Raji (cell line): ENCODE results near the gene ITPKC.

Experiments used
- POLR2A ChIP-seq: IDR thresholded peaks from 2 replicates; pipeline ENCODE4 v1.6.1; 2011; ENCODE audit warnings: low read depth, low read length, control low read depth; ENCODE audit not compliant: insufficient read depth

The ITPKC gene

GRCh38 chr19:40756502-40757110, 39.7 kb downstream of the ITPKC start:
- TF ChIP-seq POLR2A: no peak

DNA sequence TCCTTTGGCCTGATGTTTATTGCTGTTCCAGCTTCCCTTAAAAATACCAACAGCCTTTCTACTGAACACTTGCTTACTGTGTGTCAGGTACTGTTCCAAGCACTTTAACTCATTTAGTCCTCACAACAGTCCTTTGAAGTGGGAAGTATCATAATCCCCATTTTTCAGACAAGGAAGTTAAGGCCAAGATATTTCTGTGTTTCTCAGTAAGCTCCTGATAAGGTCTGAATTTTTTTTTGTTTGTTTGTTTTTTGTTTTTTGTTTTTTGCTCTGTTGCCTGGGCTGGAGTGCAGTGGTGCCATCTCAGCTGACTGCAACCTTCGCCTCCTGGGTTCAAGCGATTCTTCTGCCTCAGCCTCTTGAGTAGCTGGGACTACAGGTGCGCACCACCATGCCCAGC, 41.6 kb downstream of the ITPKC start:
- no peak for TF ChIP-seq POLR2A

- no peak for TF ChIP-seq POLR2A
Observed at GRCh38 chr19:40759352-40759751, 42.4 kb downstream of the ITPKC start.

DNA sequence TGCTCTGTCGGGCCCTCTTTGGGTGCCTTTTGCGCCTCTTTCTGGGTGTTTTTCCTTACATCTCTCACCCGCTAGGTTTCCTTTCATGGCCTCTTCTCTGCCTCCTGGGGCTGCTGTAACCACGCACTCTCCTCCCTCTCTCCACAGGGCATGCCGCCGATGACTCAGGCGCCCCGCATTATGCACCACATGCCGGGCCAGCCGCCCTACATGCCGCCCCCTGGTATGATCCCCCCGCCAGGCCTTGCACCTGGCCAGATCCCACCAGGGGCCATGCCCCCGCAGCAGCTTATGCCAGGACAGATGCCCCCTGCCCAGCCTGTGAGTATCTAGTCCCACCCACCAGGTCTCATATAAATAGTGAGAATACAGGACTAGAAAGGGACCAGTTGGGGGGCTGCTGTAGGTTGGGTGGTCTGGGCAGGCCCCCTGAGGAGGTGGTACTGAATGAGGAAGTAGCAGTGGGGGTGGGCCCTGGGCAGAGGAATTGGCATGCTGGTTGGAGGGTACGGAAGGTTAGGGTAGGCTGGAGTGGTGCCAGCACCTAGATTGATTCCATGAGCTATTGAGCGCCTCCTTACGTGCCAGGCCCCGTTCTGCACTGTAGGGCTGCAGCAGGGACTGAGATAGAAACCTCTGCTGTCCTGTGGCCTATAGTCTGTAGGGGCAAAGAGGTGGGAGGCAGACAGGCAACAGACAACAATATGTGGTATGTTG, 46.0 kb downstream of the ITPKC start:
- no peak for TF ChIP-seq POLR2A

- no peak for TF ChIP-seq POLR2A
Observed at GRCh38 chr19:40763526-40763925, 46.6 kb downstream of the ITPKC start.

DNA sequence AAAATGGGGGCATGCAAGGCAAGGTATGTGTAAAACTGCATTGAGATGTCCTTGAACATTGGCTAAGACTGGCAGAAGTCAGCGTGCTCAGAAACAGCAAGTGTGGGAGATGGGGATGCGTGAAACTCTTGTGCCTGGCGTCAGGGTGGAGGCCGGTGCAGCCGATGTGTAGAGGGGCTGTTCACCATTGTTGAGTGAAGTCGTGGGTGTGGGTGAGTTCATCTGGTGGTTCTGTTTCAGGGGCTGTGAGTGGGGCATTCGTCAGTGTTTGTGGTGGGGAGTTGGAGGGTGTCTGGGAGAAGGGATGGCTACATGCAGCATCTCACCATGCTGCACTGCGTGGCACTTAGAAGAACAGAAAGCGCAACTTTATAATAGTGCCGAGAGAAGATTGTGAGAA, 47.1 kb downstream of the ITPKC start:
- no peak for TF ChIP-seq POLR2A

DNA sequence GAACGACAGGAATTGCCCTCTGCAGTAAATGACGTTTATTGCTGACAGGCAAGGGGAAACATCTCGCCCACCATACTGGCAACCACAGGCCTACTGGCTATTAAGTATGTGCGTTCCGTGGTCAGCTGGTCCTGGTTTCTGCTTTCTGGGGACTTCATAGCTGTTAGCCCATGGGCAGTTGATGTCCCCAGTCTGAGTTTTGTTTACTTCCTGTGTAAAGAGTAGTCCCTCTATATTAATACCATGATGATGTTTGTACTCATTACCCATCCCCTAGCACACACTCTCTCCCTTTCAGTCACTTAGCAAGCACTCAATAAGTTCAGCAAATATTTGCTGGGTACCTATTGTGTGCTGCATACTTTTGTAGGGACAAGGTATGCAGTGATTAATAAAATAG, 52.0 kb downstream of the ITPKC start:
- no peak for TF ChIP-seq POLR2A

GRCh38 chr19:40774916-40775631, 58.2 kb downstream of the ITPKC start, which contains the start of gene MIA:
TSS of gene MIA (plus strand) at chr19:40775521. CDS start at chr19:40775543, 22 bp downstream.
- no peak for TF ChIP-seq POLR2A

DNA sequence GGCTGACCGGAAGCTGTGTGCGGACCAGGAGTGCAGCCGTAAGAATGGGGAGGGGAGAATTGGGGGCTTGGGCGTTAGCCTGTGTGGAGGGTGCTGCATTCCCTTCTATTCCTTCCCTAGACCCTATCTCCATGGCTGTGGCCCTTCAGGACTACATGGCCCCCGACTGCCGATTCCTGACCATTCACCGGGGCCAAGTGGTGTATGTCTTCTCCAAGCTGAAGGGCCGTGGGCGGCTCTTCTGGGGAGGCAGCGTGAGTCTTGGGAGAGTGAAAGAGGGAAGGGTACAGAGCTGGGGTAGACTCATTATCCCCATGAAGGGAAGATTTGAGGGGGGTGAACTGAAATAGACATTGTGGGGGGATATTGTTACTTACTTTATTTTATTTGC, 58.7 kb downstream of the ITPKC start:
- no peak for TF ChIP-seq POLR2A

DNA sequence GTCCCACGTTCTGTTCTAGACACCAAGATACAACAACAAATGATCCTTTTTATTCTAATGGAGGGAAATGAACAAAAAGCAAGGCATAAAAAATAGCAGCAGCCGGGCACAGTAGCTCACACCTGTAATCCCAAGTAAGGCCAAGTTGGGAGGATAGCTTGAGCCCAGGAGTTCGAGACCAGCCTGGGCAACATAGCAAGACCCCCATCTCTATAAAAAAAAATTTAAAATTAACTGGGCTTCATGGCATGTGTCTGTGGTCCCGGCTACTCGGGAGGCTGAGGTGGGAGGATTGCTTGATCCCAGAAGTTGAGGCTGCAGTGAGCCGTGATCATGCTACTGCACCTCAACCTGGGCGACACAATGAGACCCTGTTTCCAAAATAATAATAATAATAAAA, 59.5 kb downstream of the ITPKC start:
- no peak for TF ChIP-seq POLR2A

DNA sequence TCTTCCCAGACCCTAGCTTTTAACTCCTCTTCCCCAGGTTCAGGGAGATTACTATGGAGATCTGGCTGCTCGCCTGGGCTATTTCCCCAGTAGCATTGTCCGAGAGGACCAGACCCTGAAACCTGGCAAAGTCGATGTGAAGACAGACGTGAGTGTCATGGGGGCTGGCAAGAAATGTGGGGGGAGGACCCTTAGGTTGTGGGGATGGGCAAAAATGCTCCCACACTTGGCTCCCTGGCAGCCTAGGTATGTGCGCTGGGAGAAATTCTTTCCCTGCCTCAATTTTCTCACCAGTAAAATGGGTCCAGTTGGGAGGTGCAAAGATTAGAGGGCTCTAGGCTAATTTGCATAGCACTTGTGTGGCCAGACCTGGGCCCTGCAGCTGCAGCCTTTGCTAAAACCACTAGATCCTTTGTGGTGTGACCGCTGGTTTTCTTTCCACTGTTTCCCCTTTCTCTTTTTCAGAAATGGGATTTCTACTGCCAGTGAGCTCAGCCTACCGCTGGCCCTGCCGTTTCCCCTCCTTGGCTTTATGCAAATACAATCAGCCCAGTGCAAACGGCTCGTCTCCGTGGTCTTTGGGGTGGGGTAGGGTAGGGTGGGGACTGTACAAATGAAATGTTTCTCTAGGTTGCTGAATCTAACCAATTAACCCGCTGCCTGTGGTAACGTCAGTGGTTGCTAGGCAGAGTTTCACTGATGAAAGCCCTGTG, 60.2 kb downstream of the ITPKC start:
- no peak; the same call in 1 of the 2 replicates for TF ChIP-seq POLR2A

DNA sequence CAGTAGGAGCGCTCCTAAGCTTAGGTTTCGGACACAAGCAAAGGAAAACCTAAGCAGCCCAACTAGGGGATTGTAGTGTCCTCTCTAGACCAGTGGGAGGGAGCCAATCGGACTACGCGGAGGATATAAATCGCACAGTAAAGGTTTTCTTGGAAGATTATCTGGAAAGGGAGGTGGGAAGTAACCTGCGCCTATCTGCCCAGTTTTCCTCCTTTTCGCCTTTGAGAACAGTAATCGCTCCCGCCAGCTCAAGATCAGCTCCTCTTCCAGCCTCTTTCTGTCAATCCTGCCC, 60.7 kb downstream of the ITPKC start:
- peak; percentile 62 for TF ChIP-seq POLR2A

- TF ChIP-seq POLR2A: peak; percentile 28; the same call in 1 of the 2 replicates
Observed at GRCh38 chr19:40777937-40778705, 61.2 kb downstream of the ITPKC start, which contains the start of gene RAB4B. TSS of gene RAB4B (plus strand) at chr19:40778247. CDS start at chr19:40778376, 129 bp downstream.

- no peak for TF ChIP-seq POLR2A
Observed at GRCh38 chr19:40778706-40779284, 61.9 kb downstream of the ITPKC start.
